VCaP (cell line): ENCODE results near the gene AKT3.

ENCODE experiments used
- H3K27ac ChIP-seq: fragments of 450-650 bp; 2 replicates; pipeline ENCODE4 v1.5.1; 2017
- CTCF ChIP-seq: fragments of 450-650 bp; conservative IDR thresholded peaks from 2 replicates; pipeline ENCODE4 v1.5.1; 2017; ENCODE audit warnings: mild to moderate bottlenecking, moderate library complexity

AKT3 gene

GRCh38 chr1:243731974-243732625 is 117.9 kb downstream of the AKT3 start:
- no peak for TF ChIP-seq CTCF
- H3K27ac ChIP-seq, result no peak overlapping the region

GRCh38 chr1:243731301-243731891 is 118.6 kb downstream of the AKT3 start:
- no peak for TF ChIP-seq CTCF
- no peak overlapping the region for H3K27ac ChIP-seq

GRCh38 chr1:243730487-243731150 is 119.4 kb downstream of the AKT3 start:
- no peak for TF ChIP-seq CTCF
- H3K27ac ChIP-seq, result no peak overlapping the region

- H3K27ac ChIP-seq, result no peak overlapping the region
- no peak for TF ChIP-seq CTCF
Observed at GRCh38 chr1:243729956-243730355, 120.1 kb downstream of the AKT3 start.

- TF ChIP-seq CTCF, result no peak
- no peak overlapping the region for H3K27ac ChIP-seq
Observed at GRCh38 chr1:243727503-243728203, 122.4 kb downstream of the AKT3 start.

- H3K27ac ChIP-seq, result no peak overlapping the region
- TF ChIP-seq CTCF, result no peak
Observed at GRCh38 chr1:243726806-243727502, 123.1 kb downstream of the AKT3 start.

- no peak for TF ChIP-seq CTCF
- H3K27ac ChIP-seq, result no peak overlapping the region
Observed at GRCh38 chr1:243725846-243726245, 124.2 kb downstream of the AKT3 start.
